Stimulated activated CD4-positive, alpha-beta T cell treated with anti-CD3 and anti-CD28 coated beads, Interleukin-4, amount 100 ng/mL, for 24 hours (primary cell): ENCODE results near the gene GSN.

ENCODE experiments used
- DNase-seq: peaks from one replicate; pipeline ENCODE4 v3.0.0-alpha.2; 2020

GSN gene

DNA sequence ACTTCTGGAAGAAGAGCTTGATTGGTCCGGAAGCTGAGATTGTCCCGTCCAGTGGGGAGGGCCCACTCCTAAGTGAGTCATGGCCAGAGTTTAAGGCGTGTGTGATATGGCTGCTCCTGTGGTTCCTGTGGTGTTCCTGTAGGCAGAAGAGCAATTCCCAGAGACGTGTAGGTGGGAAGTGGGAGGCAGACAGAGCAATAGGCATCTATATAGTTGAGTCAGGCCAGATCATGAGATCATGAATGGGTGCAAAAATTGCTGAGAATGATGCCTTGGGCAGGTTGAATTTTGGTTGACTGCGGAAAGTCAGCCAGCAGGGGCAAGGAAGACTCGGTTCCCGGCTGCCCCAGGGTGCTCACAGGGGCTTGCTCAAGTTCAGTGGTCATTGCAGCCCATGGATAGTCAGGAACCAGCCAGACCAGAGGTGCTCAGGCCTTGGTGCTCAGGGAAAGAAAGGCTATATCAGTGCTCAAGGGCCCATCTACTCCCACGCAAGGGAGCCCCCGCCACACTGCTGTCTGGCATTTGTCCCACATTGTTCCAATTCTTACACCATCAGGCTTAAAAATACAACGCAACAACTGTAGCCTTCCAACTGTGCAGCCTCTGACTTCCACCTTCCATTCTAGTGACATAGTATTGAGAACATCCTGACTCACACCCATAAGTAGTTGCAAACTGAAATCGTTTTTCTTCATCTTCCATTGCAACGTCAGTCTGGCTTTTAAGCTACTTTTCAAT, 21.0 kb upstream of the GSN start:
- no peak for DNase-seq

- DNase-seq: no peak
Measured at GRCh38 chr9:121249563-121249962, 18.4 kb upstream of the GSN start.

DNA sequence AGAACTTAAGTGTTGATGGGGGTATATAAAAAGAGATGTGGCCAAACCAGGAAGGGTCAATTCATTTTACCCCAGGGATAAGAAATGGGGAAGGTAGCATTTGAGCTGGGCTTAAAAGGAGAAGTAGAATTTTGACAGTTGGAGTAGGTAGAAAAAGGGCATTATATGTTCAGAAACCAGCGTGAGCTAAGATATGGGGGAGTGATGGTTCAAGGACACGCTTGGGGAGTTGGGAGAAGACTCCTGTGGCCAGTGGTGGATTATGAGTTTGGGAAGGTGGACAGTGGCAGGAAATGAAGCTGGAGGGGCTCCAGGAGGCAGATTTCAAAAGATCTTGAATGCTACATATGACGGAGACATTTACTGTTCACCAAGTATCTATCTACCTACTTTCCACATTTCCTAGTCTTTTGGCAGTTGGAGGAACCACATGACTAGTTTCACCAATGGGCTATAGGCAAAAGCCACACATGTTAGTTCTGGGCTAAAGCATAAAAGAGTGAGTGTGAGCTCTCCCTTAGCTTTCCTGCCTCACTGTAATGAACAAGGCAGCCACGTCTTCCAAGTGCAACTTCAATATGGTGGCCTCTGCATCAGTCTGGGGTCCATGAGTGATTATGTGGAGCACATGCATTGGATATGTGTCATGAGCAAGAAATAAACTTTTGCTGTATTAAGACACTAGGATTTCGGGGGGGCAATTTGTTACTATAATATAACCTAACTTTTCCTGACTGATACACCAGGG, 15.7 kb upstream of the GSN start:
- DNase-seq: no peak

- DNase-seq: no peak
Measured at GRCh38 chr9:121253162-121253561, 14.8 kb upstream of the GSN start.

DNA sequence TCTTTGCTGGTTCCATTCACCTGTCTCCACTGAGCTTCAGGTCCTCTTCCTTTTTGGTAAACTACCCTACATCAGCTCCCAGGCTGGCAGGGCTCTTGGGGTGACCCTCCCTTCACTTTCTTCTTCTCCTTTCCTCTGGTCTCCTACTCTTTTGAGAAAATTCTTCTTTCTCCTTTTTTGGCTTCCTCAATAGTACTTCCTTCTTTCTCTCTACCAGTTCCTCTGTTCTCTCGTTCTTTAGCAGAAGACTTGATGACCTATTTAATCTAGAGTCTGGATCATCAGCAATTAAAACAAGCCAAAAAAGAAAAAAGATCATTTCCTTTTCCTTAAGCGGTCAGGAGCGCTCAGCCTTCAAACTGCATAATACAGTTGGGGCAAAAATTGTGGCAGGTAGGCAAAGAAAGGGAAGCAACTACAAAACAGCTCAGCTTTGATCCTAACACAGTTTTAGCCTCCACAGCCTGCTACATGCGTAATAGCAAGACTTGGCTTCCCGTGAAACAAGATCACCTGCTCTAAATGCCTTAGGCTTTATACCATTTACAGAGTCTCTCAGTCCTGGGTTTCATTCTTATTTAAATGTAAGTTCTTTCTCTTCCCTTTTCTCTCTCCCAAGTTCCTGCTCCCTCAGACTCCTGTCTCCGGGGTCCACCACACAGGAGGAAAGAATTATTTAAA, 14.0 kb upstream of the GSN start:
- DNase-seq: no peak

DNA sequence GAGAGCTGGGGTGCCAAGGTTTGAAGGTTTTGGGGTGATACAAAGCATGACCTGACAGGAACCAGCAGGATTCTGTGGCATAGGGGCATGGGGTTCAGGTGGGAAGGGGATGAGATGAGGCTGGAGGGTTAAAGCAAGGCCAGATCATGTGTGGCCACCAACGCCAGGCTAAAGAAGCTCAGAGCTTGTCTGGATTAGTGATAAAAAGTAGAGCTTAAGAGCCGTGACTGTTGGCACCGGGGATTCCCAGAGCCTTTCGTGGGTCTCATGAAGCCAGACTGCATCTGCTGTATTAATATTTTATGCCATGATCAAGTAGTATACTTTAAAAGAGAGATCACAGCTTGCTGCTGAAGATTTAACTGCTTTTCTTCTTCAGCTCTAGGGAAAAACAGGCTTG, 8.5 kb upstream of the GSN start:
- DNase-seq: no peak

DNA sequence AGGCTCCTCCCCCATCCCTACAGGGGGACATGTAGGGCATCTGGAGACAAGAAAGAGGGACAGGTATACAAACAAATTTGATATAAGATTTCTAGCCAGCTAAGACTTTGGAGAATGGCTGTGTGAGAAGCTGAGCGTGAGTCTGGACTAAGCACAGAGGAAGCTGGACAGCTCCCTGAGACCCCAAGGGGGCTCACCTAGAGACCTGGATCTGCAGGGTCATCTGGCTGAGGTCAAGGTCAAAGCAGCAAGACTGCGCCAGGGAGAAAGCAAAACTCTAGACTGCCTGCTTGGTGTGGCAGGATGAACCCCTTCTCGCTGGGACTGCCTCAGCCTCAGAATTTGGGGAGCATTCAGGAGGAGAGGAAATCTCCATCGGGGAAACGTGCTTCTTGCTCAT, 8.0 kb upstream of the GSN start:
- no peak for DNase-seq

DNA sequence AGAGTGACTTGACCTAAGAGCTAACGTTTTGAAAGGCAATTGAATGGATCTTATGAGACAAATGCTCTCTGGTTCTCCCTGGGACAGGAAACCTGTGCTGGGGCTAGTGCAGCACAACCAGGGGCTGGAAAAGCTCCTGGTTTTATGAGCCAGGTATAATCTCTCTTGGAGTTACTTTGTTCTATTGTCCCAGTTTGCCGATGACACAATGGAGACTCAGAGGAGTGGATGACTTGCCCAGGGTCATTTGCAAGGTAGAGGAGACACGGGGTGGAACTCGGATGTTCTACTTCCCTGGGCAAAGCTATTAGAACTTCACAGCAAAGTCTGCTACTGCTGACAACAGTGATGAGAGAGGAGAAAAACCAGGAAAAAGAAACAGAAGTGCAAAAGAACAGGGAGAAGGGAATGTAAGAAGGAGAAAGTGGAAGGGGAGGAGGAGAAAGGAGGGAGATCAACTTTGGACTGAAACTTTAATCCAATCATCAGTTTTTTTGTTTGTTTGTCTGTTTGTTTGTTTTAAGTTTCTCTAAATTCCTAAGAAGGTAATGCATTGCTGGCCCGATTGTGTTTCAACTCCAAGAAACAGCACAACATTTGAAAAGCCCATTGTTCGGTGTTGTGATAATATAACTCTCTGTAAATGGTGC, 7.4 kb upstream of the GSN start:
- no peak for DNase-seq

- no peak for DNase-seq
Measured at GRCh38 chr9:121261107-121261460, 6.9 kb upstream of the GSN start.

DNA sequence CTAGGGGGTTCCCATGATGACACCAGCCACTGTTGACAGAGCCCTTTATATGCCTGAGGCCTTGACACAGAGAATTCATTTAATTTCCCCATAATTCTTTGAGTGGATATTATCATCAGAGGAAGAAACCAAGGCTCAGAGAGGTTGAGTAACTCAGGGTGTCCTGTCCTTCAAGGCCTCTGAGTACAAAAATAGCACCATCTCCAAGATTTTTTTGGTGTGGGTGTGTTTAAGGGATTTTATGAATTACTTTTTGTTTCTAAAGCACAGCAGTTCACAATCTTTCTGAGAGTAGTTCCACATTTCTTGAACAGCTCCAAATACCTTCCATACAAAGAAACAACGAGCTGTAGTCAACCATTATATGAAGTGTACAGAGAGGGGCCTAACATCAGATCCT, 6.2 kb upstream of the GSN start:
- DNase-seq: no peak

DNA sequence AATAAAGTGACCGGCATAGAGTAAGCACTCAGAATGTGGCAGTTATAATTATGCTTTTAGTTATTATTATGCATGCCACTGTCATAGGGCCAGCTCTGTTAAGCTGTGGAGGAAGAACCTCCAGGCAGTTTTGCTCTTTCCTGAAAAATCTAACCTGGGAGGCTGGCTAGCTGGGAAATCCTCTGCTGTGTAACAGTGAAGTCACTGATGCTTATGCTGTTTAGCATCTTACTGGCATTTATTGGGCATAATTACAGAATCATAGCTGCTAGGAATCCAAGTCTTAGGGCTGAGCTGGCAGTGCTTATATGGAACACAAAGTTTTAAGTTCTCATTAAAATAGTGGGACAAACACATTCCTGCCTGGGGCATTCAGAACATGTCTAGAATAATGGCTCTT, 5.5 kb upstream of the GSN start:
- DNase-seq: no peak

DNA sequence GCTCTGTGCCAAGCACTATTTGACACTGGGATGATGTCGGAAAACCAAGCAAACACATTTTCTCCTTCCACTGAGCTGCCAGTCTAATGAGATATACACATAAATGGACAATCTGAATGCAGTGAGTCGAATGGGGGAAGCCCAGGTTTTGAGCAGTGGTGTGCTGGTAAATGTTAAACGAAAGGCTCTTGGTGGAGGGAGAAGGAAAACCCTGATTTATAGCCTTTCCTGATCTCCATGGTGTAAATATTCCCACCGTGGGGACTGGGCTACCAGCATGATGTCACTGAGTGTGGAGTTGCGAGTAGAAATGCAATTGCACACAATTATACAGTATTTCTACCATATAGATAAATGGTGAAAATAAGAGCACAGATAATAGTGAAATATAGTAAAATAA, 5.0 kb upstream of the GSN start:
- no peak for DNase-seq

GRCh38 chr9:121266356-121266755, 1.6 kb upstream of the GSN start:
- no peak for DNase-seq

- DNase-seq: no peak
Measured at GRCh38 chr9:121266906-121267650, 884 bp upstream of the GSN start.

DNA sequence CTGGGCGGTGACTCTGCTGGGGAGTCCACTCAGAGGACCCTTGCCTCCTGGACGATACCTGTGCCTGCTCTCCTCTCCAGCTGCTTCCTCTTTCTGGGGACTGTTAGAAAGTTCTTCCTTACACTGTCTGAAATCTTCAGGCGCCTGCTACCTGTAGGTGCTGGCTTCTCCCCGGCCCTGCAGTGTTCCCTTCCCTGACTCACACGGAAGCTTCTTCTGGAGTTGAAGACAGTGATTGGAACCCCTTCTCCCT, 562 bp downstream of the GSN start:
- DNase-seq: no peak

DNA sequence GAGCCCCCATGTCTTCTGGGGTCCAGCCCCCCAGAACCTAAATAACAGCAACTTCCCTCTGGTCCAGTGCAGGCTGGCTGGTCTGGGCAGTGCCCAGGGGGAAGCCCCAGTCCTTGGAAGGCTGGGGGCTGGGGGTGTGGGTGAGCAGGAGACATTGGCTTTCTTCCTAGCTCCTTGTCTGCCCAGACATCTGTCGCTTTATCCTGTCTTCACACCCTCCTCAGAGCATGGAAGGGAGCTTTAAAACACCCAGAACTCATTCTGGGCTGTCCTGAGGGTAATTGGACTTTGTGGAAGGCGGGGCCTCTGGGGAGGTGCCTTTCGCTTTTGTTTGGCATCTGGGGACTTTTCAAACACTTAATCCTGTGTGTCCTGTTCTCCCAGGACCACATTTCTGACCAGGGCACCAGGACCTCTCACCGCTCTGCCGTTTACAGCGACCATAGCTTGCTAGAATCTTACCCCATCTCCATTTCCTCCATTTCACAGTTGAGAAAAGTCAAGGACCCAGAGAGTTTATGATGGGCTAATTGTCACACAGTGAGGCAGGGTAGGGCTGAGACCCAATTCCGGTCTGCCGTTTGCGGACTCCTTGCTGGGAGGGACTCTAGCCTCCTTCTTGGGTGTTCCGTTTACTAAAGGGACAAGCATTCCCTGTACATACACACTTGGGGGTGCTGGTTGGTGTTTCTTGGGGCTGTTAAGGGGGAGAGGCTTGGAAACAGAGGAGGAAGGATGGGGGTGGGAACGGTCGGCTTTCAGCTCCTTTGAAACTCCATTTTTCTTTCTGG, 1.1 kb downstream of the GSN start:
- DNase-seq: no peak

DNA sequence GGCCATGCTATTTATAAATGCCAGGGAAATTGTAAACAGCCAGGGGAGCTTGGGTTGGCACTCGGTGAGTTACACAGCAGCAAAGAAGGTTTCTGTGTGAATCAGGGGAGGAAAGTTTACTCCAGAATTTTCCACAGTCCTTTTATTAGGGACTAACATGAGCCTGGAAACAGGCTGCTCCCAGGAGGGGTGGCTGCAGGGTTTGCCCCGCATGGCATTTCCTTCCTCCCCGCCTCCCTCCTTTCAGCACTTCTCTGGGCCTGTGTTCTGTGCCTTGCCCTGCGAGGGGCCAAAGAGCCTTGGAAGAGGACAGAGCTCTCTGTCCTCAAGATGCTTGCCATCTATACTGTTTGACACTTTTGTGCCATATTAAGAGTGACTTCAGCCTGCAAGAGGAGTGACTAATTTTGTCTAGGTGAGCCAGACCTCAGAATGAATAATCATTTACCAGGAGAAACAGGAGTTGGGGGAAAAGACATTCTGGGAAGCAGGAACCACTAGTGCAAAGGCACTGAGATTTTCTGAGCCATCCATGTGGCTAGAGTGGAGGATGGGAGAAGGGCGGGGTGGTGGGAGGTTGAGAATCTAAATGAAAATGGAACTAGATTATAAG, 1.8 kb downstream of the GSN start:
- no peak for DNase-seq

DNA sequence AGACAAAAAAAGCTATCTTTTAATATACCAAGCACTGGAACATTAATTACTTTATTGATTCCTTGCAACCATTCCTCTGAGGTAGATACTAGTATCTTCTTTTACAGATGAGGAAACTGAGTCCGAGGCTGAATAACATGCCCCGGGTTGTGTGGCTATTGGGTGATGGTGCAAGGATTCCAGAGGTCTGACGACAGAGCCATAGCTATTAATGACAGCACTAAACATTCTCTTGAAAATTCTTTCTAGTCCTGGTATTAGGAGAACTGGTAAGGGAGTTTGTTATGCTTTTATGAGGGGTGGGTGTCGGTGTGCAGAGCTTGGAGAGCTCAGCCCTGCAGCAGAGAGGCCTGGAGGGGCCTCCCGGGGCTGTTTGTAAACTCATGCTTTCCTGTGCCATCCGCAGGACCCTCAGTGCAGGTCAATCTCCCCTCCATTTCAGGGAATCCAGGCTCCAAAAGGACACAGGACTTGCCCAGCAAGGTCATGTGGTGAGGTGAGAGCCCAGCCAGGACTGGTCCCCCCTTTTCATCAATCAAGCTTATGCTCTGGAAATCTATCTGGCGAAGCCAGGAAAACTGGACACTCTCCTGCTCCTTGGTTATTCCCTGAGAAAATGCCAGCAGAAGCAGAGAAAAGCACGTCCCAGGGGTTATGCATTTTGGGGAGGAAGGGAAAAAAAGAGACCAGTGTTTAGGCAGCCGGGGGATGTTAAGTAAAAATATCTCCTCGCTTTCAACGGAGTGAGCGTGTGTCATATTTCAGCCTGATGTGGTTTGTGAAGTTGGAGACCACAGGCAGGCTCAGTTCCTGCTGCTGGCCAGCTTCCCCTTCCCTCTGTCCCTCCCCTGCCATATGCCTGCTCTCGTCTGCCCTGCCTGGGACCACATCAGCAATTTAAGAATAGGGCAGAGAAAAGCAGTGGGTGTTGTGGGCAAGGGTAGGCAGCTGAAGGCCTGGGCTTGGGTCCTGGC, 3.7 kb downstream of the GSN start:
- no peak for DNase-seq

DNA sequence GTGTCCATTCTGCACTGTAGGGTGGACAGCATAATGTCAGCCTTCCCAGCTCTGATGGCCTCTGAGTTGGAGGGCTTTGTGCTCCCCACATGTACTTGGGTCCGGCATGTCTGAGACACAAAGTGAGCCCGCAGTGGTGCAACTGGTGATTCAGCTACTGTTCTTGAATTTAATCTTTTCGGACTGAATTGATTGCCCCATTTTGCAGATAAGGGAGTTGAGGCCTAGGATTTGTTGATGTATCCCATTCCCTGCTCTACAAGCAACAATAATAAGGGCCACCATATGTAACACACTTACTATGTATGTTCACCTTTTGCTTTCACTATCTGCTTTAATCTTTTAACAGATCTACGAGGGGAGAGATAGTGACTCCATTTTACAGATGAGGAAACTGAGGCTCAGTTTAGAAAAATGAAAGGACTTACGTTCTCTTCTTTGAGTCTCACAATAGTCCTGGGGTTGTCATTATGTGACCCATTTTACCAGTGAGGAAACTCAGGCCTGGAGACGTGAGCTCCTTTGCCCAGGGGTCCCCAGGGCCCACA, 4.5 kb downstream of the GSN start:
- no peak for DNase-seq

DNA sequence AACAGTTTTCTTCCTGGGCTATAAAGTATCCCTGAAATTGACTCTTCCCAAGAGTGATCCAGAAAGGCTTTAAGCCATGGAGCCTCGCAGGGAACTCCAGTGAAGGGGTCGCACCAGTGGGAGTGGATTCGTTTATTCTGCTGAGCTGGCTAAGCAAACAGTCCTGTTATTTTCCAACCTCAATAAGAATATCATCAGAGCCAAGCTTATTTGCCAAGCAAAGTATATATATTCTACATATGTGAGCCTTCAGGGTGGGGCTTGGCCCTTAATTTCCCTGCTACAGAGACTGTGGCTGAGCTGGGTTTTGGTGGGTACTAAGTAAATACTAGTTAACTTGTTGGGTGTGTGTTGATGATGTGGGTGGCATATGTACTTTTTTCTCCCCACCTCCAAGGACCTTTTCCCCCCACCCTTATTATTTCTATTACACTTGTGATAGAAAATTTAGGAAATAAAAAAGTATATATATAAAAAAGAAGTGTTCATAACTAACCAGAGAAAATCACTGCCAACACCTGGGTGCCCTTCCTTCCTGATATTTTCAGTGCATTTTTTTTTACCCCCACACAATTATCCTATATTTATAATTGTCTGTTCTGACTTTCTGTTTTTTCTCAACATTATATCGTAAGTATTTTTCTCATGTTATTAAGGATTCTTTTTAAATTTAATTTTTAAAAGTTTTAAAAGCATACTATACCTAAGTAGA, 5.3 kb downstream of the GSN start:
- DNase-seq: no peak
